ENCODE measurements around the gene CIRBP.

The CIRBP gene

DNA sequence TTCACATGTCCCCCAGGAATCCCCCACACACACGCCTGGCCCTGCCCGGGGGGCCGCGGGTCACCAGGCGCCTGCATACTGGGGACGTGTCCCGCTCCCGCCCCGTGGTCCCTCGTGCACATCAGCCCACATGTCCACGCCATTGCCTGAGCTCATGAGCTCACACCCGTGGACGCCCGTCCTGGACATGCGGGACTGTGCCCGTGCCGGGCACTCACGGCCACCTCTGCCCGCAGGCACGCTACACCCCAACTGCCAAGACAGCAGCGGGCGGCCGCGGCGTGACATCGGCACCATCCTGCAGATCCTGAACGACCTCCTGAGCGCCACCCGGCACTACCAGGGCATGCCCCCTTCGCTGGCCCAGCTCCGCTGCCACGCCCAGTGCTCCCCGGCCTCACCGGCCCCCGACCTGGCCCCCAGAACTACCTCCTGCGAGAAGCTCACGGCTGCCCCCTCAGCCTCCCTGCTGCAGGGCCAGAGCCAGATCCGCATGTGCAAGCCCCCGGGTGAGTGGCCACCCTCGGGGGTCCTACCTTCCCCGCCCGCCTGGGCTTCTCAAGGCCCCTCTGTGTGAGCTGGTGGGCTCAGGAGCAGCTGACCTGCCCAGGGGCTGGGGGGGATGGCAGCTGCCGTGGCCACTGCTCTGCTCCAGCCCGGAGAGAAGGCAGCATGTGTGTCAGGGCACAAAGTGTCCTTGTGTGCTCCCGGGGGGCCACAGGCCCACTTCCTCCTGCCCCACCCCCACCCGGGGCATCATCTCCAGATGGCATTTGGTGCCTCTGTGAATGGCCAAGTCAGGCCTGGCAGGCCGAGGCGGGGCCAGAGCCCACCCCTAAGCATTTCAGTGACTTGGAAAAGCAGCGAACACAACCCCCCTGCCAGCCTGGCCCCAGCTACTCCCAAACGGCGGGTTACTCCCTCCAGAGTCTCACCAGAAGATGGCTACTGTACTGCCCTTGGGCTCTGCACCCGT, 13.7 kb upstream of the CIRBP start:
- DNase-seq (ENCODE audit: low spot score) = no peak

- no peak for DNase-seq (ENCODE audit: low spot score)
Measured at GRCh38 chr19:1256646-1257474, 12.3 kb upstream of the CIRBP start.

DNA sequence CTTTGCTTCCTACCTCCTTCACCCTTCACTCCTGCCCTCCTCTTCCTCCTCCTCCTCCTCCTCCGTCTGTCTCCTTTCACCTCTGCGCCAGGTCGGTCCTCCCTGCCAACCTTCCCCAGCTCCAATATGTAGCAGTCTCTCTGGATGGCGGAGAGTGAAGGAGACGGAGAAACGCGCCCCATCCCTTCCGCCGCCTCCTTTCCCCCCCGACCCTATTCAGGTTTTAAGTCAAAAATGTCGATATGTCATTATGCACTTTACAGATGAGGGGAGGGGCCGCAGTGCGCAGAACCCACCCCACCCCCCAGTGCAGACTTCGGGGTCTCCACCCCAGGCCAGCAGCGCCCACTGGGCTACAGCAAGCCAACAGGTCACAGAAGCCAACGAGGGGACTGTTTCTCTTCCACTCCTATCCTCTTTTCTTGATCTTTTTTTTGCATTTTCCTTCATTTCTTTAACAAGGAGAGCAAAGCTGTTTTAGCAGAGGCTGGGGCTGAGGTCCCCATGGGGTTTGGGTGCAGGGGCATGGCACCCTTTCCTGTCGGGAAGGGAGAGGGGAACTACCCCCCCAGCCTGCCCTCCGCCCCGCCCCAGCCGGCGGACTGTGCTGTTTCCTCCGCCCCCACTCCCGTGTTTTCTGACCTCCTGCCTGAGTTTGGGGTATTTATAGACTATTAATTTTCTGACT, 11.5 kb upstream of the CIRBP start:
- no peak for DNase-seq (ENCODE audit: low spot score)

DNA sequence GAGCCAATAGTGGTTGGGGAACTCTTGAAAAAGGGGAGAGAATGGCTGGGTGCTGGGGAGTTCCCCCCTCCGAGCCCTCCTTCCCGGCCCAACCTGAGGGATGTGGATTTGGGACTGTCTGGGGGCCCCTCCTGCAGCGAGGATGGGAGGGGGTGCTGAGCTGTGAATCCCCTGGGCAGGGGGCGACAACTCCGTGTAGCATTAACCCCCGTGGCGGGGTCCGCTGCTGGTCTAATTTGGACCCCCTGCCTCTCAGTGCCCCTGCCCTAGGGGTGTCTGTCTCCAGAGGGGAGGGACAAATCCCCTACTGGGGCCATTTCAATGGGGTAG, 11.0 kb upstream of the CIRBP start:
- DNase-seq (ENCODE audit: low spot score) = no peak

- DNase-seq (ENCODE audit: low spot score) = no peak
Measured at GRCh38 chr19:1258707-1259205, 10.4 kb upstream of the CIRBP start.

- no peak for DNase-seq (ENCODE audit: low spot score)
Measured at GRCh38 chr19:1259206-1259875, 9.8 kb upstream of the CIRBP start.

DNA sequence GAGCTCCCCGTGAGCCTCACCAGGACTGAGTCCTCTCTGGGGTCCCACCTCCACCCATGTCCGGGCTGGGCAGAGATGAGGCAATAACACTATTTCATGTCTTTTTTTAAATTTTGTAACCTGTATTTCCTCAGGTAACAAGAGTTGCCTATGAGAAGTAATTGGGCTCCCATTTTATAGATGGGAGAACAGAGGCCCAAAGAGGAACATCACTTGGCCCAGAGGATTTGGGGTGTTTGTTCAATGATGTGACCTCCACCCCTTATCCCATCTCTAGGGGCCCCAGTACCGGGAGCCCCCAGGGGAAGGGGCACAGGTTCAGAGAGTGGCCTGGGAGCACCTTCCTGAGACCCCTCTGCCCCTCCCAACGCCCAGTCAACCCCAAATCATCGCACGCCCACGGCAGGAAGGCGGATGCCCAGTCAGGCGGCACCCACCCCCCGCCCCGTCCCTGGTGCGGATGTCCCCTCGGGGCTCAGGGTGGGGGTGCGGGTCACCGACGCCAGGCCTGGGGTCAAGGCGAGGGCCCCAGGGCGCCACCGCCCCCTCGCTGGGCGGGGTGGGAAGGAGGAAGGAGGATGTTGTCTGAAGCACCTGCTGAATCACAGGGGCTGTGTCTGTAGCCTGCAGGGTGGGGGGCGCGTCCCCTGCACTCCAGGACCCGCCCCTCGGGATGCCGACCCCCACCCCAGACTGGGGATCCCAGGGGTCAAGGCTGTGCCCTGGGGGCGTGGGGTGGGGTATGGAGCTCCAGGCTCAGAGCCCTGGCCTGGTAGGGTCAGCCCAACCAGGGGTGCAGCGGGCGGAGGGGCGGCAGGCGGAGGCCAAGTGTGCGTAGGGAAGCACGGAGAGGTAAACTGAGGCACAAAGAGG, 9.0 kb upstream of the CIRBP start:
- no peak for DNase-seq (ENCODE audit: low spot score)

DNA sequence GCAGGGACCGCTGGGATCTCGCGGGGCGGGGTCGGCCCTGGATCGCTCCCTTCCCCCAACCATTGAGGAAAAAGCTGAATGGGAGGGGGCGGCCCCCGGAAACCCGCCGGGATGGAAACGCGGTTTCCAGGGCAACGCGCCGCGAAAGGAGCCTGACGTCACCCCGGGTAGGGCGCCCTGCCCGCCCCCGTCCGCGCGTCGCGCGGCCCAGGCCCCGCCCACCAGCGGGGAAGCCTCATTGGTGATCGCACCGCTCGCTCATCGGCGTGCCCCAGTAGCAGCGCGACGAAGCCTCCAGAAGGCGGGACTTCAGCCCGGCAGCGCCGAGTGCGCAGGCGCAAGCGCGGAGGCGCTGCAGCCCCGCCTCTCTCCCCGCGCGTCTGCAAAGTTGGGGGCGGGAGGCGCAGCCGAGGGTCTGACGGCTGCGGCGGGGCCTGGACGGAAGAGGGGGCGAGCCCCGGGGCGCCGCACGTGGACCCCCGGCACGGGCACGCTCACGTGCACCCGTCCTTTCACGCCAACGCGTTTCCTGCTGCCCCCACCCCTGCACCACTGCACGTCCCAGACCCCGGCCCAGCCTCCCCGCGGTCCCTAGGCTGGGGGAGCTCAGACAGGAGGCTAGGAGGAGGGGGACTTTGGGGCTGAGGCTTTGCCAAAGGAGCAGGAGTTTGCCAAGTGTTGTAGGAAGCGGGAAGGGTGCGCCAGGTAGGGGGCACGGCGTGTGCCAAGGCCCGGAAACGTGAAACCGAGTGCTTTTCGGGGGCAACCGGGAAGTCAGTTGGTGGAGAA, 8.2 kb upstream of the CIRBP start:
- peak; percentile 94 for DNase-seq (ENCODE audit: low spot score)

DNA sequence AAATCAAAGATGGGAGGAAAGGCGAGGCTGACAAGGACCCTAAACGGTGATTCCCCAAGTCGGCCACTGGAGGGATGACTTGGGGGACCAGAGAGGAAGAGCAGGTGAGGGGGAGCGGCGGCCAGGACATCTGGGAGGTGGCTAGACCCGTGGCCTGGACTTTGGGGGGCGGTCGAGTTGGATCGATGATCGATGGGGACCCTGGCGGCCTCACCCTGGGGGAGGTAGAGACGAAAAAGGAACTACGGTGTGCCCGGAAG, 7.7 kb upstream of the CIRBP start:
- no peak for DNase-seq (ENCODE audit: low spot score)

GRCh38 chr19:1261798-1262622, 7.1 kb upstream of the CIRBP start:
- no peak for DNase-seq (ENCODE audit: low spot score)

DNA sequence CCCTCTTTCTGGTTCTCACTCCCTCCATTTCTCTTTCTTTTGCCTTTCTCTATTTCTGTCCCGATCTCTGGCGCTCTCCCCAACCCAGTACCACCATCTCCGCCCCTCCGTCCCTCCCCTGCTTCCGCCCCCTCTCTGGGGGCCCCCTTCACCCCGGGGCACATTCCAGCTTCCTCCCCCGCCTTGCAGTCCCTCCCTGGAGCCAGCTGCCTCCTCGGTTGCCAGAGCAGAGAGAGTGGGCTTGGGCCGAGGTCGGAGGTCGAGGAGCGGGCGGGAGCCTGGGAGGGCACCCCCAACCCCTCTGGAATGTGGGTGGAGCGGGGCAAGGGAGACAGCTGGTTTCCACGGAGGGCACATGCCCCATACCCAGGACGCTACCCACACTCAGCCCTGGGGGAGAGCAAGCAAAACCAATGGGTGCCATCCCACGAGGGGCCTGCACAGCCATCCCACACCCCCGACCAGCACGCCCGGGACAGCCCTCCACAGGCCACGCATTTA, 6.5 kb upstream of the CIRBP start:
- no peak for DNase-seq (ENCODE audit: low spot score)

DNA sequence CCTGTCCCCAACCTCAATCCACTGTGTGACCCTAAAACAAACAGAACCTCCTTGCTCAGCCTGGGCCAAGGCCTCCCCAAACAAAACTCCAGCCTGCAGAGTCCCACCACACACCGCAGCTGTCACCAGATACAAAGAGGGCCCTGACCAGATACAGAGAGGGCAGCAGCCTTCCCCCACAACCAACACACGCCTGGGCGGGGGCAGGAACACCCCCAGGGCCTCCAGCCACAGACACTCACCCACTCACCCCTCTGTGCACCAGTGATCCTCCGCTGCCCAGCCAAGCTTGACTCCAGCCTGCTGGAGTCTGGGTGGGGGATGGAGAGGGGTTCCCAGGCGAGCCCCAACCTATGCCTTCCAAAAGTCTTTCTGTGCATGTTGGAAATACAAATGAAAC, 5.9 kb upstream of the CIRBP start:
- DNase-seq (ENCODE audit: low spot score) = no peak

DNA sequence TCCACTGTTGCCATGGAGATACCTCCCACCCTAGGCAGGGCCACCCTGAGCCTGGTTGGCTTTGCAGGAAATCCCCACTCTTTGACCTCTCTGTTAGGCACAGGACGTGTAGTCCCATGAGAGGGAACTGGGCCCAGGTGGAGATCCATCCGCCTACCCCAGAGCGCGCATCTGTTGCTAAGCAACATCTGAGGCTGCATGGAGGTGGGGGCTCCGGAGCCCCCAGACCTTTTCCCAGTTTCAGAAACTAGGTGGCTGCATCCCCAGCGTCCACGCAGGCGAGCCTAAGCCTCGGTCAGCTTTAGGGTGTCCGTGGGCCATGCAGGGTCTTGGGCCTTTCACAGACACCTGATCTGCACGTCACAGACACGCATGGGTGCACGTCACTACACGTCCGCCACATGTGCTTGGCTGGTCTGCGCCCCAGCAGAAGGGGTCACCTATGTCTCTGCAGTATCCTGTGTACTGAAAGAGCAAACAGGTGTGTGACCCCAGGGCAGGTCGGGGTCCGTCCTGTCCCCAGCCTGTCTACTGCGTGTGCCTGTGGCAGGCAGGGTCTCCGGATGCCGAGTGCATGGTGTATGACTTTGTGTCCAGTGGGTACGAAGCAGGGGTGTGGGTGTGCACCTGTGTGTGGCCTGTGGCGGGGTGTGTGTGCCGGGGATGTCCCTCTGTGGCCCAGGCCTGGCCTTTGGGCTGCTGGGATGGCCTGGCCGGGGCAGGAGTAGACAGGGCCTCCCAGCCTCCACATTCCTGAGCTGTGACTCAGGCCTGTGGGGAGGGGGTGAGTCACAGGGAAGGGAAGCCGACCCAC, 4.1 kb upstream of the CIRBP start:
- peak; percentile 84 for DNase-seq (ENCODE audit: low spot score)

DNA sequence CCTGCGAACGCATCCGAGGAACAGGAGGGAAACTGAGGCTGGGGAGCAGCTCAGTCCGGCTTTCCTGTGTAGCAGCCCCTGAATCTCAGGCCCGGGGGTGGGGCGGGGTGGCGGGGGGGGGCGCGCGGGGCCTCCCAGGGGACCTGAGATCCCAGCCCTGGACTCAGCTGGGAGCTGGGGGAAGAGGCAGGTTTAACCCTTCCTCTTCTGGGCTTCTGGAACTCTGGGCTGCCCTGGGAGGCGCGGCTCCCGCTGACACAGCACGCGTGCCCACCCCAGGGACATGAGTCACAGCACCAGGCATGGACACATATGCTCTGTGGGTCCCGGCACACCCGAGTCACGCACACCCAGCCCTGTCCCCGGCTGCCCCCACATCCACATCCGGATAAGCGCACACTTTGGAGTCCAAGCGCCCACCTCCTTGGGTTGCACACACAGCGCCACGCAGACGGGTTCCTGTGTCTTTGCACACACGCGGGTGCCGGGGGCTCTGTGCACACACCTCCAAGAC, 3.5 kb upstream of the CIRBP start:
- peak; percentile 80 for DNase-seq (ENCODE audit: low spot score)

DNA sequence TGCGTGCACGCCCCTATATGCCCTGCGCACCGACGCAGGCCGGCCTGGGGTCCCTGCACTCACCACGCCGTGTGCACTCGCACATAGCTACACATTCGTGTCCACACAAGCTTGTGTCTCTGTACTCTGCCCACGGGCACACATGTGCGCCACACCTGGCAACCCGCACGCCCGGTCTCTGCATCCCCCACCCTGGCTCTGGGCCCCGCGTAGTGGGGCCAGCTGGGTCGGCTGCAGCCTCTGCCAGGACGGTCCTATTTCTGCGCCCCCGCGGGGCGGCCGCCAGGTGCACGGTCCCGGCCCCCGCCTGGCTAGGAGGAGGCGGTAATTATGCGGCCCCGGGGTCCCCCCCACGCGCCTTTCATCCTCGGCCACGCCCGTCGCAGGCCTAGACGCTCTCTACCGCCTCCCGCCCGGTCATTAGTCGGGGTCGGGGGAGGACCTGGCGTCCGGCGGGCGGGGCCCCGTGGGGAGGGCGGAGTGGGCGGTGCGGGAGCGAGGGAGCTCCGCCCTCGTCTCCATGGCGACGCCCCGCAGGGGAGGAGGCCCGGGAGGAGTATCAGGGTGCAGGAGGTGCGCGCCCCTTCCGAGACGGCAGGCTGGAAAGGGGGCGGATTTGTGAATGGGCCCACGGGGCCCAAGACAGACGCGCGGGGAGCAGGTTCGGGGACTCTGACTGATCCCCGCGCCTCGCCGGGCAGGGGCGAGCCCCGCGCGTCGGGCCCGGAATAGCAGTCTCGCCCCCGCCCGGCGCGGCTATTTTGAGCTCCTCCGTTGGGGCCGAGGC, 2.8 kb upstream of the CIRBP start:
- DNase-seq (ENCODE audit: low spot score) = peak; percentile 88

GRCh38 chr19:1266916-1267476, 2.1 kb upstream of the CIRBP start:
- peak; percentile 69 for DNase-seq (ENCODE audit: low spot score)
